HepG2 (cell line): Measurements from ENCODE around the gene CKMT2. TPM values are rescaled to one million over a fixed set of nuclear protein-coding genes. Genes with fewer than 3 reads are reported as not detected.
A peak's percentile ranks its signal among the peaks of the same experiment; 100 is the strongest.

ENCODE experiments used
- ARNTL ChIP-seq: sonication (generic); formaldehyde crosslinking; IDR thresholded peaks from 2 replicates; pipeline ENCODE4 v1.4.0; 2020; ENCODE audit warnings: mild to moderate bottlenecking, missing genetic modification reagents
- CAMTA2 ChIP-seq: sonication (generic); formaldehyde crosslinking; IDR thresholded peaks from 2 replicates; pipeline ENCODE4 v1.4.0; 2020; ENCODE audit warnings: mild to moderate bottlenecking, missing genetic modification reagents, borderline replicate concordance
- CC2D1A ChIP-seq: sonication (generic); formaldehyde crosslinking; IDR thresholded peaks from 2 replicates; pipeline ENCODE4 v1.8.1; 2023; ENCODE audit warnings: mild to moderate bottlenecking, missing genetic modification reagents
- CHD4 ChIP-seq: fragments of 200-600 bp; sonication (generic); IDR thresholded peaks from 2 replicates; pipeline ENCODE4 v1.7.0; 2017; ENCODE audit warnings: mild to moderate bottlenecking, low read length, borderline replicate concordance
- HNRNPL ChIP-seq: fragments of 200-400 bp; formaldehyde crosslinking; IDR thresholded peaks from 2 replicates; pipeline ENCODE4 v1.6.1; 2017; ENCODE audit warnings: mild to moderate bottlenecking, low read depth, low read length
- KLF15 ChIP-seq: sonication (generic); formaldehyde crosslinking; IDR thresholded peaks from 2 replicates; pipeline ENCODE4 v1.8.1; 2023; ENCODE audit warnings: borderline replicate concordance, mild to moderate bottlenecking, inconsistent platforms, missing genetic modification reagents, mixed read lengths
- NKX3-1 ChIP-seq: sonication (generic); formaldehyde crosslinking; IDR thresholded peaks from 2 replicates; pipeline ENCODE4 v1.5.0; 2020; ENCODE audit warnings: missing genetic modification reagents
- RBM22 ChIP-seq: fragments of 200-400 bp; formaldehyde crosslinking; optimal IDR thresholded peaks from 2 replicates; pipeline ENCODE3; 2017; ENCODE audit warnings: mild to moderate bottlenecking, low read length, moderate library complexity
- SAP130 ChIP-seq: IDR thresholded peaks from 2 replicates; pipeline ENCODE4 v1.6.1; 2016; ENCODE audit warnings: low read depth
- SNAPC2 ChIP-seq: sonication (generic); formaldehyde crosslinking; IDR thresholded peaks from 2 replicates; pipeline ENCODE4 v1.8.1; 2022; ENCODE audit warnings: mild to moderate bottlenecking, missing genetic modification reagents
- SP2 ChIP-seq: sonication (generic); formaldehyde crosslinking; IDR thresholded peaks from 2 replicates; pipeline ENCODE4 v1.5.1; 2020; ENCODE audit warnings: mild to moderate bottlenecking, missing genetic modification reagents
- SRSF9 ChIP-seq: fragments of 200-400 bp; formaldehyde crosslinking; IDR thresholded peaks from 2 replicates; pipeline ENCODE4 v1.6.1; 2018; ENCODE audit warnings: borderline replicate concordance, mild to moderate bottlenecking, low read depth, low read length; ENCODE audit not compliant: insufficient read depth, poor library complexity, severe bottlenecking
- TEAD2 ChIP-seq: sonication (generic); formaldehyde crosslinking; IDR thresholded peaks from 2 replicates; pipeline ENCODE4 v1.9.0; 2021; ENCODE audit warnings: missing genetic modification reagents
- ZNF713 ChIP-seq: sonication (generic); formaldehyde crosslinking; IDR thresholded peaks from 2 replicates; pipeline ENCODE4 v1.4.0; 2020; ENCODE audit warnings: mild to moderate bottlenecking, missing genetic modification reagents
- ZNF75D ChIP-seq: sonication (generic); formaldehyde crosslinking; IDR thresholded peaks from 2 replicates; pipeline ENCODE4 v1.8.1; 2023; ENCODE audit warnings: missing genetic modification reagents, mild to moderate bottlenecking, borderline replicate concordance
- ZNF792 ChIP-seq: IDR thresholded peaks from 2 replicates; pipeline ENCODE4 v1.6.1; 2016
- polyA plus RNA-seq, 8 experiments: library from polyadenylated mRNA; depleted of rRNA in 3 of 8; stranded (reverse) in 7 of 8; unstranded in 1 of 8; fragments of >200 nt; fragmentation: Illumina TruSeq in 4 of 8; extraction: Trizol in 4 of 8; gene quantifications; 2 replicates each; pipeline versions ENCODE4 v1.2.1 to v1.2.3, GENCODE V29; 2011 to 2016; ENCODE audit warnings: low read depth in 4 of 8, missing spikeins in 1 of 8, mixed read lengths in 1 of 8; ENCODE audit not compliant: insufficient read depth in 1 of 8
- total RNA-seq, 5 experiments: library from RNA; depleted of rRNA; stranded (reverse); fragments of >200 nt; fragmentation: Illumina TruSeq; extraction: Trizol; gene quantifications; 2 replicates each; pipeline ENCODE4 v1.2.3, GENCODE V29; 2016; ENCODE audit warnings: low read depth in 1 of 5
- TF ChIP-seq, protein P1 (sequence below): sonication (generic); formaldehyde crosslinking; IDR thresholded peaks from 2 replicates; pipeline ENCODE4 v1.4.0; 2020; ENCODE audit warnings: missing genetic modification reagents, low read depth, mild to moderate bottlenecking, borderline replicate concordance
- TF ChIP-seq, protein P2 (sequence below): sonication (generic); formaldehyde crosslinking; IDR thresholded peaks from 2 replicates; pipeline ENCODE4 v1.5.0; 2020; ENCODE audit warnings: mild to moderate bottlenecking, missing genetic modification reagents, borderline replicate concordance
- TF ChIP-seq, protein P3 (sequence below): sonication (generic); formaldehyde crosslinking; IDR thresholded peaks from 2 replicates; pipeline ENCODE4 v1.4.0; 2020; ENCODE audit warnings: mild to moderate bottlenecking, missing genetic modification reagents

CKMT2 gene
- total and polyA plus RNA-seq, 2 of the 13 experiments (the other 11 are each of a cell fraction or from before 2014, with no cell fraction given), result 1.2 to 8.8 TPM

DNA sequence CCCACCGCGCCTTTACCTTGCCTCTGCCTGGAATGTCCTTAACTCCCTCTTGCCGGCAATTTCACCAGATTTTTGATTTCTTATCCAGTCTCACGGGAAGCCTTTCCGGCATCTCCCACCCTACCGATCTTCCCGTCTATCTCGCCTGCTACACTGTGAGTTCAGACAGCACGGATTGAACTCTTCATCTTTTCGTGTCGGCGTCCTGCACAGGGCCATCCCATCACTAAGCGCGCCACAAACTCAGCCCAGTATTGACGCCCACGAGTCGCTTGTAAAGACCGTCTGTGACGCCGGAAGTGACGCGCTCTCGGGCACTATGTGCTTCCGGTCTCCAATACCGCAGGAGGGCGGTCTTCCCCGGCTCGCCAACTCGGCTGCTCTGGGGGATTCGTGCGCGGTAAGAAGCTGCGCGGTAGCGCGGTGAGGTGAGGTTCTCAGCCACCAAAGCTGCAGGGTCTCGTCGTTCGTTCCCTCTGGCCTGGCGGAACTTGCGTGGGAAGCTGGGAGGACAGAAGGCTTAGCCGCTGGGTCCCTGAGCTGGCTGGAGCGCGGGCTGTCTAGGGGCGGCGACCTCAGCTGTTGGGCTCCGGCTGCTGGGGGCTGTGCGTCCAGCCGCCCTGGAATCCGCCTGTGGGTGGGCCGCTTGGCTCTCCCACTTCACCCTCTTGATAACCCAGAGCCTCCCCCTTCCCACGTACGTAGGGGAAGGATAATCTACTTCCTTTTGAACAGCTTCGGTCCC, 68.3 kb downstream of the CKMT2 start, which contains the start of gene ZCCHC9 (continued):
- TF ChIP-seq, protein P1, sequence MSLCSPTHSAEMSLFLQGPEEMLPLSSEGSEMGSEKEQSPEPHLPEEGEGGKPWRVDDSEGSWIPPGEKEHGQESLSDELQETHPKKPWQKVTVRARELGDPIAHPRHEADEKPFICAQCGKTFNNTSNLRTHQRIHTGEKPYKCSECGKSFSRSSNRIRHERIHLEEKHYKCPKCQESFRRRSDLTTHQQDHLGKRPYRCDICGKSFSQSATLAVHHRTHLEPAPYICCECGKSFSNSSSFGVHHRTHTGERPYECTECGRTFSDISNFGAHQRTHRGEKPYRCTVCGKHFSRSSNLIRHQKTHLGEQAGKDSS (CRISPR knock-in tag), result peak; percentile 89
- TF ChIP-seq, protein P2, sequence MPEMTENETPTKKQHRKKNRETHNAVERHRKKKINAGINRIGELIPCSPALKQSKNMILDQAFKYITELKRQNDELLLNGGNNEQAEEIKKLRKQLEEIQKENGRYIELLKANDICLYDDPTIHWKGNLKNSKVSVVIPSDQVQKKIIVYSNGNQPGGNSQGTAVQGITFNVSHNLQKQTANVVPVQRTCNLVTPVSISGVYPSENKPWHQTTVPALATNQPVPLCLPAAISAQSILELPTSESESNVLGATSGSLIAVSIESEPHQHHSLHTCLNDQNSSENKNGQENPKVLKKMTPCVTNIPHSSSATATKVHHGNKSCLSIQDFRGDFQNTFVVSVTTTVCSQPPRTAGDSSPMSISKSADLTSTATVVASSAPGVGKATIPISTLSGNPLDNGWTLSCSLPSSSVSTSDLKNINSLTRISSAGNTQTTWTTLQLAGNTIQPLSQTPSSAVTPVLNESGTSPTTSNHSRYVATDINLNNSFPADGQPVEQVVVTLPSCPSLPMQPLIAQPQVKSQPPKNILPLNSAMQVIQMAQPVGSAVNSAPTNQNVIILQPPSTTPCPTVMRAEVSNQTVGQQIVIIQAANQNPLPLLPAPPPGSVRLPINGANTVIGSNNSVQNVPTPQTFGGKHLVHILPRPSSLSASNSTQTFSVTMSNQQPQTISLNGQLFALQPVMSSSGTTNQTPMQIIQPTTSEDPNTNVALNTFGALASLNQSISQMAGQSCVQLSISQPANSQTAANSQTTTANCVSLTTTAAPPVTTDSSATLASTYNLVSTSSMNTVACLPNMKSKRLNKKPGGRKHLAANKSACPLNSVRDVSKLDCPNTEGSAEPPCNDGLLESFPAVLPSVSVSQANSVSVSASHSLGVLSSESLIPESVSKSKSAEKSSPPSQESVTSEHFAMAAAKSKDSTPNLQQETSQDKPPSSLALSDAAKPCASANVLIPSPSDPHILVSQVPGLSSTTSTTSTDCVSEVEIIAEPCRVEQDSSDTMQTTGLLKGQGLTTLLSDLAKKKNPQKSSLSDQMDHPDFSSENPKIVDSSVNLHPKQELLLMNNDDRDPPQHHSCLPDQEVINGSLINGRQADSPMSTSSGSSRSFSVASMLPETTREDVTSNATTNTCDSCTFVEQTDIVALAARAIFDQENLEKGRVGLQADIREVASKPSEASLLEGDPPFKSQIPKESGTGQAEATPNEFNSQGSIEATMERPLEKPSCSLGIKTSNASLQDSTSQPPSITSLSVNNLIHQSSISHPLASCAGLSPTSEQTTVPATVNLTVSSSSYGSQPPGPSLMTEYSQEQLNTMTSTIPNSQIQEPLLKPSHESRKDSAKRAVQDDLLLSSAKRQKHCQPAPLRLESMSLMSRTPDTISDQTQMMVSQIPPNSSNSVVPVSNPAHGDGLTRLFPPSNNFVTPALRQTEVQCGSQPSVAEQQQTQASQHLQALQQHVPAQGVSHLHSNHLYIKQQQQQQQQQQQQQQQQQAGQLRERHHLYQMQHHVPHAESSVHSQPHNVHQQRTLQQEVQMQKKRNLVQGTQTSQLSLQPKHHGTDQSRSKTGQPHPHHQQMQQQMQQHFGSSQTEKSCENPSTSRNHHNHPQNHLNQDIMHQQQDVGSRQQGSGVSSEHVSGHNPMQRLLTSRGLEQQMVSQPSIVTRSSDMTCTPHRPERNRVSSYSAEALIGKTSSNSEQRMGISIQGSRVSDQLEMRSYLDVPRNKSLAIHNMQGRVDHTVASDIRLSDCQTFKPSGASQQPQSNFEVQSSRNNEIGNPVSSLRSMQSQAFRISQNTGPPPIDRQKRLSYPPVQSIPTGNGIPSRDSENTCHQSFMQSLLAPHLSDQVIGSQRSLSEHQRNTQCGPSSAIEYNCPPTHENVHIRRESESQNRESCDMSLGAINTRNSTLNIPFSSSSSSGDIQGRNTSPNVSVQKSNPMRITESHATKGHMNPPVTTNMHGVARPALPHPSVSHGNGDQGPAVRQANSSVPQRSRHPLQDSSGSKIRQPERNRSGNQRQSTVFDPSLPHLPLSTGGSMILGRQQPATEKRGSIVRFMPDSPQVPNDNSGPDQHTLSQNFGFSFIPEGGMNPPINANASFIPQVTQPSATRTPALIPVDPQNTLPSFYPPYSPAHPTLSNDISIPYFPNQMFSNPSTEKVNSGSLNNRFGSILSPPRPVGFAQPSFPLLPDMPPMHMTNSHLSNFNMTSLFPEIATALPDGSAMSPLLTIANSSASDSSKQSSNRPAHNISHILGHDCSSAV, result no peak
- no peak for TF ChIP-seq RBM22
- no peak for TF ChIP-seq CHD4
- TF ChIP-seq ZNF75D (CRISPR knock-in tag), result no peak
- TF ChIP-seq SNAPC2 (CRISPR knock-in tag), result peak; percentile 23; the same call in 1 of the 2 replicates
- no peak for TF ChIP-seq CAMTA2 (CRISPR knock-in tag)
- TF ChIP-seq NKX3-1 (CRISPR knock-in tag), result no peak; the same call in 1 of the 2 replicates
- no peak for TF ChIP-seq SRSF9
- TF ChIP-seq ZNF792 (CRISPR knock-in tag), result peak; percentile 94
- no peak for TF ChIP-seq KLF15 (CRISPR knock-in tag)
- TF ChIP-seq ZNF713, result no peak
- peak; percentile 79; the same call in 1 of the 2 replicates for TF ChIP-seq HNRNPL
- TF ChIP-seq, protein P3, sequence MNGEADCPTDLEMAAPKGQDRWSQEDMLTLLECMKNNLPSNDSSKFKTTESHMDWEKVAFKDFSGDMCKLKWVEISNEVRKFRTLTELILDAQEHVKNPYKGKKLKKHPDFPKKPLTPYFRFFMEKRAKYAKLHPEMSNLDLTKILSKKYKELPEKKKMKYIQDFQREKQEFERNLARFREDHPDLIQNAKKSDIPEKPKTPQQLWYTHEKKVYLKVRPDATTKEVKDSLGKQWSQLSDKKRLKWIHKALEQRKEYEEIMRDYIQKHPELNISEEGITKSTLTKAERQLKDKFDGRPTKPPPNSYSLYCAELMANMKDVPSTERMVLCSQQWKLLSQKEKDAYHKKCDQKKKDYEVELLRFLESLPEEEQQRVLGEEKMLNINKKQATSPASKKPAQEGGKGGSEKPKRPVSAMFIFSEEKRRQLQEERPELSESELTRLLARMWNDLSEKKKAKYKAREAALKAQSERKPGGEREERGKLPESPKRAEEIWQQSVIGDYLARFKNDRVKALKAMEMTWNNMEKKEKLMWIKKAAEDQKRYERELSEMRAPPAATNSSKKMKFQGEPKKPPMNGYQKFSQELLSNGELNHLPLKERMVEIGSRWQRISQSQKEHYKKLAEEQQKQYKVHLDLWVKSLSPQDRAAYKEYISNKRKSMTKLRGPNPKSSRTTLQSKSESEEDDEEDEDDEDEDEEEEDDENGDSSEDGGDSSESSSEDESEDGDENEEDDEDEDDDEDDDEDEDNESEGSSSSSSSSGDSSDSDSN, result peak; percentile 86
- peak; percentile 97 for TF ChIP-seq SAP130
- TF ChIP-seq SP2, result peak; percentile 61; the same call in 1 of the 2 replicates
- no peak for TF ChIP-seq TEAD2 (CRISPR knock-in tag)
- peak; percentile 49; the same call in 1 of the 2 replicates for TF ChIP-seq ARNTL (CRISPR knock-in tag)
- no peak for TF ChIP-seq CC2D1A (CRISPR knock-in tag)
